GM12878 (cell line): ENCODE results near the gene ZP4. TPM values are rescaled to one million over a fixed set of nuclear protein-coding genes. Genes with fewer than 3 reads are reported as not detected.

ENCODE experiments used
- ATAC-seq: fragments of 200-7000 bp; cut with Tn5 transposase; 3 replicates; pipeline ENCODE4 v1.9.1; 2020; ENCODE audit warnings: mild to moderate bottlenecking, moderate library complexity
- BruUV-seq: library from RNA; stranded (reverse); fragments of 400-500 nt; replicated peaks from 2 replicates; lab custom pipeline; 2021; lab: Mats Ljungman, UMichigan
- CTCF ChIA-PET: fragments of 300-600 bp; sonication (Branson Sonifier 250); formaldehyde crosslinking; extraction: SDS; loops from one replicate; lab custom pipeline; 2021; ENCODE audit warnings: inconsistent platforms; lab: Yijun Ruan, JAX
- POLR2A ChIA-PET: fragments of 350-600 bp; formaldehyde crosslinking; extraction: SDS; loops from one replicate; lab custom pipeline; 2021; ENCODE audit warnings: inconsistent platforms; lab: Charles Lee
- RAD21 ChIA-PET: fragments of 300-600 bp; sonication (Branson Sonifier 250); formaldehyde crosslinking; loops from one replicate; lab custom pipeline; 2023; ENCODE audit warnings: antibody characterized with exemption; ENCODE audit not compliant: unreplicated experiment; lab: Charles Lee
- SMC1A ChIA-PET: fragments of 300-600 bp; sonication (Branson Sonifier 250); formaldehyde crosslinking; loops from one replicate; lab custom pipeline; 2023; ENCODE audit not compliant: unreplicated experiment, uncharacterized antibody; lab: Charles Lee
- DNase-seq: peaks from one replicate; pipeline ENCODE4 v3.0.0-alpha.2; 2011; ENCODE audit warnings: low read depth, low spot score
- FAIRE-seq: peaks from 3 replicates; lab custom pipeline; 2011; peaks lifted over from hg19 to GRCh38; lab: Jason Lieb, UNC
- H2AFZ ChIP-seq: 2 replicates; pipeline ENCODE4 v1.6.0; 2011; ENCODE audit warnings: low read depth, low read length, control low read depth; ENCODE audit not compliant: control insufficient read depth
- H3K27ac ChIP-seq: 2 replicates; pipeline ENCODE4 v1.5.1; 2011; ENCODE audit warnings: control low read depth; ENCODE audit not compliant: control insufficient read depth, insufficient read depth
- H3K27me3 ChIP-seq, 2 experiments: replicated peaks in 1 of 2; 2 replicates each; pipeline versions ENCODE4 v1.6.0 to v1.6.1; 2011; ENCODE audit warnings: low read length in 1 of 2; ENCODE audit not compliant: control insufficient read depth in 2 of 2, insufficient read depth in 2 of 2
- H3K36me3 ChIP-seq, 2 experiments: 2 replicates each; pipeline ENCODE4 v1.5.1; 2011; ENCODE audit warnings: low read length in 1 of 2; ENCODE audit not compliant: control insufficient read depth in 2 of 2, insufficient read depth in 2 of 2
- H3K4me1 ChIP-seq: 2 replicates; pipeline ENCODE4 v1.6.1; 2011; ENCODE audit warnings: mild to moderate bottlenecking, low read length, moderate library complexity, mixed read lengths; ENCODE audit not compliant: control insufficient read depth, insufficient read depth
- H3K4me2 ChIP-seq: 2 replicates; pipeline ENCODE4 v1.6.0; 2011; ENCODE audit warnings: control low read depth; ENCODE audit not compliant: control insufficient read depth, insufficient read depth
- H3K4me3 ChIP-seq: fragments of 200-600 bp; sonication (generic); 2 replicates; pipeline ENCODE4 v1.5.1; 2016
- H3K79me2 ChIP-seq: 2 replicates; pipeline ENCODE4 v1.6.0; 2011; ENCODE audit warnings: low read length; ENCODE audit not compliant: control insufficient read depth, insufficient read depth
- H3K9ac ChIP-seq: 2 replicates; pipeline ENCODE4 v1.8.0; 2011; ENCODE audit warnings: low read length, control low read depth, mixed read lengths; ENCODE audit not compliant: control insufficient read depth, insufficient read depth
- H3K9me3 ChIP-seq: replicated peaks from 3 replicates; pipeline ENCODE4 v1.5.1; 2011; ENCODE audit warnings: mild to moderate bottlenecking, low read length; ENCODE audit not compliant: control insufficient read depth, insufficient read depth
- H4K20me1 ChIP-seq: 2 replicates; pipeline ENCODE4 v1.6.0; 2011; ENCODE audit not compliant: control insufficient read depth, insufficient read depth
- ATF7 ChIP-seq: fragments of 450-650 bp; IDR thresholded peaks from 2 replicates; pipeline ENCODE4 v1.6.1; 2016; ENCODE audit warnings: low read depth, mild to moderate bottlenecking
- BACH1 ChIP-seq: fragments of 450-650 bp; IDR thresholded peaks from 2 replicates; pipeline ENCODE4 v1.6.1; 2017; ENCODE audit warnings: mild to moderate bottlenecking, borderline replicate concordance
- BCLAF1 ChIP-seq: fragments of 450-650 bp; IDR thresholded peaks from 2 replicates; pipeline ENCODE4 v1.6.1; 2017; ENCODE audit warnings: antibody characterized with exemption, mild to moderate bottlenecking, moderate library complexity
- BRCA1 ChIP-seq: IDR thresholded peaks from 2 replicates; pipeline ENCODE4 v1.6.1; 2011; ENCODE audit warnings: low read depth, low read length, improper control_type of control experiment
- CHD4 ChIP-seq: fragments of 200-600 bp; sonication (generic); IDR thresholded peaks from 2 replicates; pipeline ENCODE4 v1.6.1; 2016; ENCODE audit warnings: mild to moderate bottlenecking
- MYB ChIP-seq: fragments of 150-350 bp; IDR thresholded peaks from 2 replicates; pipeline ENCODE4 v1.6.1; 2014; ENCODE audit warnings: mild to moderate bottlenecking, low read depth, low read length, borderline replicate concordance
- POU2F2 ChIP-seq: IDR thresholded peaks from 3 replicates; pipeline ENCODE4 v1.6.1; 2011; ENCODE audit warnings: low read depth, mild to moderate bottlenecking, low read length, borderline replicate concordance
- RFX5 ChIP-seq: IDR thresholded peaks from 2 replicates; pipeline ENCODE4 v1.6.1; 2011; ENCODE audit warnings: low read depth, low read length, improper control_type of control experiment
- SRF ChIP-seq, 2 experiments: IDR thresholded peaks; 2 replicates each; pipeline ENCODE4 v1.6.1; 2011; ENCODE audit warnings: low read depth in 2 of 2, low read length in 2 of 2, mild to moderate bottlenecking in 1 of 2, moderate library complexity in 1 of 2
- YY1 ChIP-seq: IDR thresholded peaks from 2 replicates; pipeline ENCODE4 v1.6.1; 2011; ENCODE audit warnings: low read depth, mild to moderate bottlenecking, low read length
- ZNF207 ChIP-seq: fragments of 450-650 bp; IDR thresholded peaks from 2 replicates; pipeline ENCODE4 v1.6.1; 2014; ENCODE audit warnings: antibody characterized with exemption, mild to moderate bottlenecking, borderline replicate concordance
- ZNF24 ChIP-seq: fragments of 450-650 bp; IDR thresholded peaks from 2 replicates; pipeline ENCODE4 v1.6.1; 2017; ENCODE audit warnings: antibody characterized with exemption, mild to moderate bottlenecking
- whole genome bisulfite sequencing: methylation state at CpG from one replicate; pipeline ENCODE4 v1.1.6; 2016; ENCODE audit warnings: low lambda C conversion rate; ENCODE audit not compliant: insufficient replicate concordance, insufficient coverage; ENCODE audit errors: missing lambda C conversion rate; 5-methylcytosine and 5-hydroxymethylcytosine counted together
- in situ Hi-C: fragments of 300-500 bp; cut with MboI; formaldehyde crosslinking; loops from 9 replicates; pipeline ENCODE4 v1.14.3; 2018; ENCODE audit warnings: mixed read lengths
- intact Hi-C: fragments of 100-400 bp; cut with micrococcal nuclease; formaldehyde crosslinking; loops from one replicate; pipeline ENCODE4 v1.14.2; 2022; ENCODE audit not compliant: unreplicated experiment
- polyA plus RNA-seq, 11 experiments: library from polyadenylated mRNA; depleted of rRNA in 4 of 11; unstranded in 6 of 11; stranded (reverse) in 5 of 11; fragments of >200 nt; fragmentation: Nextera tagmentation in 4 of 11; fragmentation: Illumina TruSeq in 1 of 11; extraction: Ambion mirVana in 4 of 11; extraction: Trizol in 1 of 11; gene quantifications; 1 replicate in 1 of 11; 2 replicates in 10 of 11; pipeline versions ENCODE4 v1.2.1 to v1.2.3, GENCODE V29; 2011 to 2016; ENCODE audit warnings: inconsistent platforms in 2 of 11, missing spikeins in 2 of 11, low read depth in 1 of 11
- total RNA-seq, 4 experiments: library from RNA; depleted of rRNA in 3 of 4; stranded (reverse); fragments of >200 nt in 3 of 4; fragmentation: Illumina TruSeq in 1 of 4; extraction: Trizol in 1 of 4; gene quantifications; 2 replicates each; pipeline versions ENCODE4 v1.2.1 to v1.2.3, GENCODE V29; 2013 to 2021

ZP4 gene
- total and polyA plus RNA-seq, 10 of the 15 experiments (the other 5 are each of a cell fraction or from before 2014, with no cell fraction given), result 0.23 TPM; not detected in 9

GRCh38 chr1:237938068-237938467 is 47.3 kb upstream of the ZP4 start (continued):
- TF ChIP-seq BCLAF1 (no peak), BACH1 (no peak), POU2F2 (no peak)

- ATAC-seq, result no peak
- RAD21 ChIA-PET, result no interaction called here
- POLR2A ChIA-PET, result no interaction called here
- Histone ChIP-seq H3K4me3 (no peak overlapping the region), H3K4me1 (no peaks in the 10 kb centered on the region), H3K27me3 (no peaks in the 10 kb centered on the region), H4K20me1 (no peaks in the 10 kb centered on the region), H3K36me3 (no peaks in the 10 kb centered on the region), H3K4me2 (no peak overlapping the region), H3K9ac (no peak overlapping the region), H3K9me3 (no peaks in the 10 kb centered on the region), H2AFZ (no peak overlapping the region), H3K27ac (no peak overlapping the region), H3K79me2 (no peaks in the 10 kb centered on the region)
- no TSS peak for BruUV-seq
- in situ Hi-C loops, result no loop called here
- intact Hi-C loops, result no loop called here
- CTCF ChIA-PET, result no interaction called here
- WGBS, result 72% methylated on average over 3 of the region's 3 CpGs
- no peak for TF ChIP-seq ZNF24
- no peak for TF ChIP-seq CHD4
- TF ChIP-seq YY1, result no peak
- no peak for TF ChIP-seq RFX5
- TF ChIP-seq BRCA1, result no peak
- TF ChIP-seq SRF (IDR thresholded peaks at IDR 0.05; ENCODE audit: low read depth in 2 of 2, low read length in 2 of 2), result no peak
- TF ChIP-seq ATF7, result no peak
- no peak for TF ChIP-seq MYB
- no peak for TF ChIP-seq ZNF207
- SMC1A ChIA-PET, result interaction anchor here (1.2 kb wide), 1 partner anchor 46 kb away, joined by 3 read pairs; no protein-coding TSS in a partner anchor
- no peak for DNase-seq
- no peak for FAIRE-seq
These were observed 42.1 kb upstream of the ZP4 start for GRCh38 chr1:237932816-237933215.
